Mesothelial cell of epicardium (in vitro differentiated cells): Measurements from ENCODE around the gene CPN1. TPM values are rescaled to one million over a fixed set of nuclear protein-coding genes. Genes with fewer than 3 reads are reported as not detected.
A peak's percentile ranks its signal among the peaks of the same experiment; 100 is the strongest.

Experiments
- DNase-seq, 2 experiments: peaks; one replicate each; pipeline ENCODE4 v3.0.0; 2021; ENCODE audit warnings: low spot score in 2 of 2; ENCODE audit not compliant: unreplicated experiment in 2 of 2
- H3K27ac Mint-ChIP-seq: 2 replicates; pipeline ENCODE4 v1.8.0; 2021; ENCODE audit warnings: mixed read lengths
- H3K27me3 Mint-ChIP-seq: 2 replicates; pipeline ENCODE4 v1.8.0; 2021; ENCODE audit warnings: low read depth, mixed read lengths
- H3K36me3 Mint-ChIP-seq: 2 replicates; pipeline ENCODE4 v1.8.0; 2021; ENCODE audit warnings: mixed read lengths
- H3K4me1 Mint-ChIP-seq: 2 replicates; pipeline ENCODE4 v1.8.0; 2021; ENCODE audit warnings: mixed read lengths
- H3K4me3 Mint-ChIP-seq: 2 replicates; pipeline ENCODE4 v1.8.0; 2021; ENCODE audit warnings: mild to moderate bottlenecking, moderate library complexity, mixed read lengths
- H3K9me3 Mint-ChIP-seq: 2 replicates; pipeline ENCODE4 v1.8.0; 2021; ENCODE audit warnings: mixed read lengths
- CTCF ChIP-seq: fragments of 200-600 bp; sonication (generic); IDR thresholded peaks from one replicate; pipeline ENCODE4 v1.5.0; 2021; ENCODE audit warnings: antibody characterized with exemption; ENCODE audit not compliant: unreplicated experiment
- total RNA-seq: library from RNA; stranded (reverse); gene quantifications from 3 replicates; pipeline ENCODE4 v1.2.1, GENCODE V29; 2021

CPN1 gene
- total RNA-seq, 1 donor from 2014 or later: not detected

GRCh38 chr10:99996671-99997648, 84.7 kb downstream of the CPN1 start:
- H3K9me3 Mint-ChIP-seq: no peaks in the 10 kb centered on the region
- H3K36me3 Mint-ChIP-seq: no peaks in the 10 kb centered on the region
- H3K4me3 Mint-ChIP-seq: no peak overlapping the region
- peaks cover 55% of the 10 kb centered on the region for H3K4me1 Mint-ChIP-seq
- peak overlapping the region; percentile 92 for H3K27ac Mint-ChIP-seq
- TF ChIP-seq CTCF: no peak
- no peaks in the 10 kb centered on the region for H3K27me3 Mint-ChIP-seq
- DNase-seq: no peak

GRCh38 chr10:99995713-99996112, 86.0 kb downstream of the CPN1 start:
- H3K9me3 Mint-ChIP-seq: no peaks in the 10 kb centered on the region
- H3K4me3 Mint-ChIP-seq: no peak overlapping the region
- TF ChIP-seq CTCF: no peak
- peaks cover 49% of the 10 kb centered on the region for H3K4me1 Mint-ChIP-seq
- H3K36me3 Mint-ChIP-seq: no peaks in the 10 kb centered on the region
- H3K27me3 Mint-ChIP-seq: no peaks in the 10 kb centered on the region
- peak overlapping the region; percentile 67 for H3K27ac Mint-ChIP-seq
- no peak for DNase-seq

- Mint-ChIP-seq H3K36me3 (no peaks in the 10 kb centered on the region), H3K4me3 (no peak overlapping the region), H3K27me3 (no peaks in the 10 kb centered on the region), H3K27ac (peak overlapping the region; percentile 67), H3K4me1 (peaks cover 44% of the 10 kb centered on the region), H3K9me3 (no peaks in the 10 kb centered on the region)
- TF ChIP-seq CTCF: no peak
- DNase-seq: no peak
Observed at GRCh38 chr10:99995269-99995668, 86.4 kb downstream of the CPN1 start.

GRCh38 chr10:99994801-99995200, 86.9 kb downstream of the CPN1 start:
- Mint-ChIP-seq H3K9me3 (no peaks in the 10 kb centered on the region), H3K27ac (no peak overlapping the region), H3K4me3 (no peak overlapping the region), H3K4me1 (peaks cover 40% of the 10 kb centered on the region), H3K36me3 (no peaks in the 10 kb centered on the region), H3K27me3 (no peaks in the 10 kb centered on the region)
- no peak for TF ChIP-seq CTCF
- no peak for DNase-seq

GRCh38 chr10:99993701-99994689, 87.7 kb downstream of the CPN1 start:
- Mint-ChIP-seq H3K27ac (peak overlapping the region; percentile 69), H3K36me3 (no peaks in the 10 kb centered on the region), H3K4me1 (peaks cover 32% of the 10 kb centered on the region), H3K4me3 (no peak overlapping the region), H3K9me3 (no peaks in the 10 kb centered on the region), H3K27me3 (no peaks in the 10 kb centered on the region)
- TF ChIP-seq CTCF: no peak
- DNase-seq: no peak

Other genes with a start within 250 kb of the CPN1 start
- gene DNMBP, start 71.9 kb downstream of the CPN1 start, total RNA-seq: 34.7 to 35.8 TPM (median 35.3 TPM) in 3 replicates
- gene ERLIN1, start 104.2 kb upstream of the CPN1 start, total RNA-seq: 29.0 to 32.5 TPM (median 29.5 TPM) in 3 replicates
- gene CHUK, start 147.7 kb upstream of the CPN1 start, total RNA-seq: 18.5 to 20.1 TPM (median 19.0 TPM) in 3 replicates
- 20.7 to 25.6 TPM (median 24.1 TPM) in 3 replicates for gene CWF19L1, start 185.8 kb upstream of the CPN1 start, total RNA-seq
- 28.5 to 33.0 TPM (median 31.2 TPM) in 3 replicates for gene BLOC1S2, start 204.8 kb upstream of the CPN1 start, total RNA-seq
- gene PKD2L1, start 248.4 kb upstream of the CPN1 start, total RNA-seq: 0.09 TPM in 1 of 3 replicates, not detected in the others